Measurements from ENCODE around the gene KCTD19. TPM values are rescaled to one million over a fixed set of nuclear protein-coding genes. Genes with fewer than 3 reads are reported as not detected.

The KCTD19 gene
- total RNA-seq, 1 experiment from 2014 or later: 2.1 TPM

DNA sequence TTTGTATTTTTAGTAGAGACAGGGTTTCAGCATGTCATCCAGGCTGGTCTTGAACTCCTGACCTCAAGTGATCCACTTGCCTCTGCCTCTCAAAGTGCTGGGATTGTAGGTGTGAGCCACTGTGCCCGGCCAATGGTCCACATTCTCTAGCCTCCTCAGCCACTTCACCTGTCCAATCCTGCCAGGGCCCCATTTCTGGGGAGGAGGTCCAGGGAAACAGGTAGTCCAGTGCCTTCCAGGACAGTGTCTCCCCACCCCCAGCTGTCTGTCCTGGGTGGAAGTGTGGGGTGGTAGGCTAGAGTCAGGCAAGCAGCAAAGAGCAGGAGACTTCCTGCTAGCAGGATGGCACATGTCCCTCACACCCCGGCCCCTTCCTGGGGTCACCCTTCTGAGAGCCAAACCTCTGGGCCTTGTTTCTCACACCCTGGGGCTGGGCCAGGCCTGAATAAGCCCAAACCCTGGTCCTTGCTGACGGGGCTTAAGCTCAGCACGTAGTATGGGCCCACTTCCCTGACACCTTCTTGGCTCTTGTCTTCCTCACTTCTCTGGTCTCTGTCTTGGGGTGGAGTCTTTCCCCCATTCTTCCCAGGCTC is 84.3 kb downstream of the KCTD19 start:
- no peaks in the 10 kb centered on the region for H3K27me3 ChIP-seq (ENCODE audit: control insufficient read depth, insufficient read depth, low read length)
- peaks cover 10% of the 10 kb centered on the region for H3K36me3 ChIP-seq (replicated peaks; ENCODE audit: control insufficient read depth, insufficient read depth, low read length)
- no peak overlapping the region for H3K4me3 ChIP-seq (ENCODE audit: insufficient read depth, low read depth, low read length)
- DNase-seq: no peak

DNA sequence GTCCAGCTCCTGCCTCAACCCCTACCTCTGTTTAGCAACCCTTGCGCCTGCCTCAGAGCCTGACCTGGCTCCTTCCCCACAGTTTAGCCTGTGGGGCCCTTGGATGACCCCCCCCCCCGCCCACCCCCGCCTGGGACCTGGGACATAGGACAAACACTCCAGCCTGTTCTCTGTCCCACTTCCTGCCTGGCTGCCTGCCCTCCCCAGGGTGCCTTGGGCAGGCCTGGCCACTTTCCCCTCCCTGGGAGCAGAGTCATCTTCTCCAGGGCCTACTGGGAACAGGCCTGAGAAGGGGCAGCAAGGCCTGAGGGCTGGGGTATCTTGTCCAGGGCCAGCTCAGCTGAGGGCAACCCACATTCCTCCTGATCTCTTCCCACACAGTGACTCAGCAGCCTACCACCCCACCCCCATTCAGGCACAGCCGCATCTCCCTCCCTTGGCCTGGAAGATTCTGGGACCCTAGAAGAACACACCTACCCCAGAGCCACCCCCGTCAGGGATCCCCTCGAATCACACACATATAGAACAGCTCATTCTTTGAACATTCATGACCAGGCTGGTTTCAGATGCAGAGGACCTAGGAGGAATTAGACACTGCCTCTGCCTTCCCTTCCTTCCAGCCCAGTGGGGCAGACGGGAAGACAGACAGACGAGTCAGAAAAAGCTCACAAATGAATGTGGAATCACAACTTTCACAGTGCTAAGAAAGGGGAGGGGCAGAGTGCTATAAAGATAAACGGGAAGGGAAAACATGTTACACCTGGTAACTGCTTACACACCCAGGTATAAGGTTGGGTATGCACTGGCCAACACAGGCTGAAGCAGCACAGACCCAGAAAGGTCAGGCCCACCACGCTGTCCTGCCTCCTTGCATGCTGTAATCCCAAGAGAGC is 85.3 kb downstream of the KCTD19 start:
- peaks cover 12% of the 10 kb centered on the region for H3K36me3 ChIP-seq (replicated peaks; ENCODE audit: control insufficient read depth, insufficient read depth, low read length)
- no peaks in the 10 kb centered on the region for H3K27me3 ChIP-seq (ENCODE audit: control insufficient read depth, insufficient read depth, low read length)
- no peak overlapping the region for H3K4me3 ChIP-seq (ENCODE audit: insufficient read depth, low read depth, low read length)
- DNase-seq: peak; percentile 74

DNA sequence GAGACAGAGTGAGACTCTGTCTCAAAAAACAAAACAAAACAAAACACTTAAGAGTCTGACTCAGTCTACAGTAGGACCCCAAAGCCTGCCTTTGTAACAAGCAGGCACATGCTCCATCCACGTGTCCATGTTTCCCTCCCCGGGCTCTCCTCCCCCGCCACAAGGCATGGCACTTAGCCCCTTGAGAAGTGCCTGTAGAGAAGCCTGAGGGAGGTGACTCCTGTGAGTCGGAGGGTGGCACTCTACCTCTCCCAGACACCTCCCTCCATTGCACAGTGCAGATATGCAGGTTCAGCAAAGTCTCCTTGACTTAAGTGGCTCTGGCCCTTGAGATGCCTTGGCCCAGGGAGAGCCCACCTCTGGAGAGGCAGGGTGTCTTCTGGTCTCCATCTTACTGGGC is 86.0 kb downstream of the KCTD19 start:
- peaks cover 18% of the 10 kb centered on the region for H3K36me3 ChIP-seq (replicated peaks; ENCODE audit: control insufficient read depth, insufficient read depth, low read length)
- DNase-seq: no peak
- H3K4me3 ChIP-seq (ENCODE audit: insufficient read depth, low read depth, low read length): no peak overlapping the region
- H3K27me3 ChIP-seq (ENCODE audit: control insufficient read depth, insufficient read depth, low read length): no peaks in the 10 kb centered on the region

Other genes with a start within 250 kb of the KCTD19 start
- gene PHAF1, start 216.8 kb downstream of the KCTD19 start, total RNA-seq (2014; rRNA removed; shearing (Covaris generic)): 24.1 and 32.1 TPM in 2 replicates
- 7.6 and 8.7 TPM in 2 replicates for gene B3GNT9, start 175.7 kb downstream of the KCTD19 start, total RNA-seq (2014; rRNA removed; shearing (Covaris generic))
- 1.3 and 1.8 TPM in 2 replicates for gene TRADD, start 166.8 kb downstream of the KCTD19 start, total RNA-seq (2014; rRNA removed; shearing (Covaris generic))
- gene FBXL8, start 166.8 kb downstream of the KCTD19 start, total RNA-seq (2014; rRNA removed; shearing (Covaris generic)): 0.67 and 0.73 TPM in 2 replicates
- gene HSF4, start 162.0 kb downstream of the KCTD19 start, total RNA-seq (2014; rRNA removed; shearing (Covaris generic)): 1.6 and 4.0 TPM in 2 replicates
- gene NOL3, start 156.2 kb downstream of the KCTD19 start, total RNA-seq (2014; rRNA removed; shearing (Covaris generic)): 5.3 and 7.4 TPM in 2 replicates
- gene MATCAP1, start 142.8 kb downstream of the KCTD19 start, total RNA-seq (2014; rRNA removed; shearing (Covaris generic)): 16.2 and 18.9 TPM in 2 replicates
- 3.6 and 4.8 TPM in 2 replicates for gene EXOC3L1, start 136.6 kb downstream of the KCTD19 start, total RNA-seq (2014; rRNA removed; shearing (Covaris generic))
- gene E2F4, start 134.6 kb downstream of the KCTD19 start, total RNA-seq (2014; rRNA removed; shearing (Covaris generic)): 104 and 117 TPM in 2 replicates
- 10.4 and 11.4 TPM in 2 replicates for gene ELMO3, start 127.6 kb downstream of the KCTD19 start, total RNA-seq (2014; rRNA removed; shearing (Covaris generic))
- gene TMEM208, start 99.6 kb downstream of the KCTD19 start, total RNA-seq (2014; rRNA removed; shearing (Covaris generic)): 19.3 and 27.3 TPM in 2 replicates
- 22.4 and 37.4 TPM in 2 replicates for gene FHOD1, start 79.3 kb downstream of the KCTD19 start, total RNA-seq (2014; rRNA removed; shearing (Covaris generic))
- gene SLC9A5, start 77.8 kb downstream of the KCTD19 start, total RNA-seq (2014; rRNA removed; shearing (Covaris generic)): 1.6 and 2.5 TPM in 2 replicates
- gene PLEKHG4, start 47.2 kb downstream of the KCTD19 start, total RNA-seq (2014; rRNA removed; shearing (Covaris generic)): 9.6 and 15.0 TPM in 2 replicates
- 0.44 TPM in 1 of 2 replicates, not detected in the other for gene LRRC36, start 74 bp upstream of the KCTD19 start, total RNA-seq (2014; rRNA removed; shearing (Covaris generic))
- gene TPPP3, start 66.8 kb upstream of the KCTD19 start, total RNA-seq (2014; rRNA removed; shearing (Covaris generic)): 0.44 and 0.80 TPM in 2 replicates
- 8.0 and 10.3 TPM in 2 replicates for gene ZDHHC1, start 89.7 kb upstream of the KCTD19 start, total RNA-seq (2014; rRNA removed; shearing (Covaris generic))
- 25.1 and 35.1 TPM in 2 replicates for gene HSD11B2, start 104.4 kb upstream of the KCTD19 start, total RNA-seq (2014; rRNA removed; shearing (Covaris generic))
- 58.4 and 76.9 TPM in 2 replicates for gene ATP6V0D1, start 154.4 kb upstream of the KCTD19 start, total RNA-seq (2014; rRNA removed; shearing (Covaris generic))
- 1.1 TPM in 1 of 2 replicates, not detected in the other for gene AGRP, start 156.8 kb upstream of the KCTD19 start, total RNA-seq (2014; rRNA removed; shearing (Covaris generic))
- 8.5 and 9.5 TPM in 2 replicates for gene RIPOR1, start 202.1 kb upstream of the KCTD19 start, total RNA-seq (2014; rRNA removed; shearing (Covaris generic))
- 35.7 and 42.9 TPM in 2 replicates for gene CTCF, start 235.8 kb upstream of the KCTD19 start, total RNA-seq (2014; rRNA removed; shearing (Covaris generic))